SIG-M5 (cell line): ENCODE measurements around the gene CEP72.

ENCODE experiments used
- DNase-seq: peaks from one replicate; lab custom pipeline; 2025; lab: John Stamatoyannopoulos, UW

Gene CEP72

DNA sequence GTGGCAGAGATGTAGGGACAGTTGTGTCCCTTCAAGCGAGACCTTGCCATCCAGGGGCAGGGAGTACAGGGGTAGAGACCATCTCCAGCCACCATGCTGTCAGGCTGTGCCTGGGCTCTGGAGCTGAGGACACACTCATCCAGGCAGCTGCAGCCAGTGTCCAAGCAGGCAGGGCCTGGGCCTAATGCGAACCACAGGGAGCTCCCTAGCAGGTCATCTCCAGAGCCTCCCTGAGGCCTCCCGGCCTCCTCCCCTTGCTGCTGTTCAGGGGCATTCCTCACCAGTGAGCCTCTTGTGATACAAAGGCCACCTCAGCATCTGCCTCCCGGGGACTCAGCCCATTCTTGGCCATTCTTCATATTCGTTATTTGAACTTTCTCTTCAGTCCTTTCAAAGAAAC lies 46.0 kb downstream of the CEP72 start:
- no peak for DNase-seq

DNA sequence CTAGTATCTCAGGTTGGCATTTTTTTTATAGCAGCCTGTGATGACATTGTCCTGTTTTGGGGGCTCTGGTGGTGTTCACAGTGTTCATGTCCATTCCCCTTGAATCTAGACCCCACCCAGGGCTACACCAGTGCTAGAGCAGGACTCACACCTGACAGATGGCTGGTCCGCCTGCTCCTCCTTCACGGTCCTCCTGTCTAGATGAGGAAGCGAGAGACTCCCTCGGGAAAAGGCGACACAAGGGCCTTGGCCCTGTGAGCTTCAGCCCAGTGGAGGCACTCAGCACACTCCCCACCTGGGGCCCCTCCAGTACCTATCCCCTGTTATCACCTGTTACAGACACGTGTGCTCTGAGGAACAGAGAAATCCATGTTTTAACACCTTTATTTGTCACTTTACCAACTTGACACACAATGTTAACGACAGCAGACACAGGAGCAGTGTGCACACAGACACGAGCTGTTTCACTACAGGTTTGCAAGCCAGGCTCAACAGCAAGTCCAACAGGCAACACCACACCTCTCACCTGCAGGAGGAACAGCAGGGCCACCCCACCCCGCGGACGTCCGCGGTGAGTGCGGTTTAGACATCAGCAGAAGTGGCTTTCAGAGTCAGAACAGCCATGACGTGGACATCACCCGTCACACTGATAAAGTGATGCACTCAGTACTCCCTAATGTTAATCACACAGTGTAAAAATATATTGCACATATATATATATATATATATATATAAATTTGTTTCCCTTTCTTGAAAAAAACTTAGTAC lies 47.5 kb downstream of the CEP72 start:
- DNase-seq, result no peak

DNA sequence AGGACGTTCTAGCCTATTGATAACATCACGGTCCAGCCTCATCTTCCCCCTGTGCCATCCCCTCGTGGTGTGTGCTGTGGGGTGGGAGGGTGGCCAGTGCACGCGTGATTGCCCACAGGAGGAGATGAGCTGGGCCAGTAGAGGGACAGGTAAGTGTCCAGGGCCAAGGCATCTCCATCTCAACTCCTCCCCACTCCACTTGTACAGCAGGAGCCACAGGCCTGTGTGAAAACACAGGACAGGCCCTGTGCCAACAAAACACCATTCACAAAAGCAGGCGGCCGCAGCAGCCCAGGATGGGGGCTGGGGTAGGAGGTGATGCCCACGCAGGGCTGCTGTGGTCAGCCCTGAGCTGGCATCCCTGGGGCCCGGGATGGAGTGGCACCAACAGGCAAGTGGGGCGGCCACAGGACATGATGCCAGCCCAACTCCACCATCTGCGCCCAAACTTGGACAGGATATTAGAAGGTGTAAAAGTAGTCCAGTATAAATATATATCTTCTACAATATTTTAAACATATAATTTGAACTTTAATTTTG lies 48.4 kb downstream of the CEP72 start:
- no peak for DNase-seq

DNA sequence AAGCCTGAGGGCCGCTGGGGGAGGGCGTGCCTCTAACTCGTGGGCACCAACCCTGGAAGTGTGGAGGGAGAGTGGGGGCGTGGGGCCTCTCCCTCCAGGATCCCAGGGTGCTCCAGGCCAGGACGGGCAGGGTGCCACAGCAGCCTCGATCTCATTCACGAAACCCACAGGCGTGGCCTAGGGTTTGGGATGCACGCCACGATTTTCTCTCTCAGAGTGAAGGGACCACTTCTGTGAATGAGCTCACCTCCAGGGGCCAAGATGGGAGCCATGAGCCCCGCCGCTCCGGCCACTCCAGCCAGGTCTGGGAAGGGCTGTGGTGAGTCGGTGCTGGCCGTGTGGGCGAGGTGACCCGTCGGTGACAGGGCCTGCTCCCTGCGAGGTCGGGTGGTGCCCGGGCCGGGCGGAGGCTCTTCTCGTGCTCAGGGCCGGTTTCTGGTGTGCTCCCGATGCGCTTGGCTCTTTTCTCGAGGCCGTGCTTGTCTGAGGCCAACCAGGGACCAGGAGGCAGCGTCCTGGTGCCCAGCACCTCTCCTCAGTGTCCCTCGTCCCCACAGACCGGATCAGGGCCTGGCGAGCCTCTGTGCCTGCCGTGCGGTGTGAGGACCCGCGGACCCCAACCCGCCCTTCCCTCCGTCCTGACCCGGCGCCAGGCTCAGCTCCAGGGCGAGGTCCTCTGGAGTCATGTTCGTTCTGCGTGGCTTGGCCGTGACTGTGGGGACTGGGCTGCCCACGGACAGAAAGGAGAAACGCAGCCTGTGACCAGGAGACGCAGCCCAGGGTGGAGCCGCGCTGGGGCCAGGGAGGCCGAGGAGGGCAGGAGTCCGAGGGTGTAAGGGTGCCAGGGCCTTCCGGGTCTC lies 50.0 kb downstream of the CEP72 start:
- DNase-seq, result no peak

DNA sequence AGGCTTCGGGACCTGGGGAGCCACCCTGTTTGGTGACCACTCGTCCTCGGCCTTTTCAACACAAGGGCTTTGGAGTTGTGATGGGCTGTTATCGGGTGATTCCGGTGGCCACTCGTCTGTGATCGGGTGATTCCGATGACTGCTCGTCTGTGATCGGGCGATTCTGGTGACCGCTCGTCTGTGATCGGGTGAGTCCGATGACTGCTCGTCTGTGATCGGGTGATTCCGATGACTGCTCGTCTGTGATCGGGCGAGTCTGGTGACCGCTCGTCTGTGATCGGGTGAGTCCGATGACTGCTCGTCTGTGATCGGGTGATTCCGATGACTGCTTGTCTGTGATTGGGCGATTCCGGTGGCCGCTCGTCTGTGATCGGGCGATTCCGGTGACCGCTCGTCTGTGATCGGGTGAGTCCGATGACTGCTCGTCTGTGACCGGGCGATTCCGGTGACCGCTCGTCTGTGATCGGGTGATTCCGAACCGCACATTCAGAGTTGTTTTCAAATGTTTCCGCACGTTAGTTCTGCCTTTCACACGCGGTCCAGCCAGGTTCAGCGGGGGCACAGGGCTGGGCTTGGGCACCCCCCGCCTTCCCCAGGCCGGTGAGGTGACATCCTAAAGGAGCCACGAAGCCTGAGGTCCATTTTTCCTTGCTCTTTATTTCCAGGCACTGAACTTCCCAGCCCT lies 50.8 kb downstream of the CEP72 start:
- no peak for DNase-seq

DNA sequence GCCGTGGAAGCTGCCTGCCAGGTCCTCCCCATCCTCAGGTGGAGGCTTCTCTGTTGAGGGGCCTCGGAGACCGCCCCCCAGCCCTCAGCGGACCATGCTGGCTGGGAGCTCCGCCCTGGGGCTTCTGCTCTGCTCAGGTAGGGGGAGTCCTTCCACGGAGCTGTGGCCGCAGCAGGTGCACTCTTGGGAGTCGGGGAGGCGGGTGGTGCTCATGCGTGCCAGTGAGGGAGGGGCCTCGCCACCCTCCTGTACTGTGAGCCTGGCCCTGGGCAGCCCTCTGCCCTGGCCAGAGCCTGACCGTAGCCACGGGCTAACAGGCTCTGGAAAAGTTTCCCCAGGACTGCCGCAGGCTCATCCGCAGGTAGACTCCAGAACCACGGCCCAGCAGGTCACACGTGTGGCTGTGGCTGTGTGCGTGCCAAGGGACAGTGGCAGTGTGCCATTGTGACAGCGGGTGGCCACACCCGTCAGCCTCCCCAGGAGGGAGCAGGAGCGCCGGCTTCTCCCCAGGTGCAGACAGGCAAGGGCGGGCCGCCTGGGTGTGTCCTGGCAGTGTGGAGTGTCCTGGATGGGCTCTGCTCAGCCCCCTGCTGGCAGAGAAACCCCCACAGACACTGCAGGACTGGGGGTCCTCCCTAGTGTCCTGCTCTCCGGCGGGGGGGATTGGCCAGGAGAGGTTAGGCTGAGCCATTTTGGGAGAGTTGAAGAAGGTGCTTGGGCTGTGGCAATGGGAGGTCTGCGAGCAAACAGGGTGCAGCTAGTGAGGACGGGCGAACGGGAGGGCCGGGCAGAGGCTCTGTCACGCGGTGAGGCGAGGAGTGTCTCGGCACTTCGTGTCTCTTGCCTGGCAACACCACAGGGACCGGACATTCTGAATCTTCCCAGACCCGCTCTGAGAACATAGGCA lies 51.5 kb downstream of the CEP72 start:
- no peak for DNase-seq

DNA sequence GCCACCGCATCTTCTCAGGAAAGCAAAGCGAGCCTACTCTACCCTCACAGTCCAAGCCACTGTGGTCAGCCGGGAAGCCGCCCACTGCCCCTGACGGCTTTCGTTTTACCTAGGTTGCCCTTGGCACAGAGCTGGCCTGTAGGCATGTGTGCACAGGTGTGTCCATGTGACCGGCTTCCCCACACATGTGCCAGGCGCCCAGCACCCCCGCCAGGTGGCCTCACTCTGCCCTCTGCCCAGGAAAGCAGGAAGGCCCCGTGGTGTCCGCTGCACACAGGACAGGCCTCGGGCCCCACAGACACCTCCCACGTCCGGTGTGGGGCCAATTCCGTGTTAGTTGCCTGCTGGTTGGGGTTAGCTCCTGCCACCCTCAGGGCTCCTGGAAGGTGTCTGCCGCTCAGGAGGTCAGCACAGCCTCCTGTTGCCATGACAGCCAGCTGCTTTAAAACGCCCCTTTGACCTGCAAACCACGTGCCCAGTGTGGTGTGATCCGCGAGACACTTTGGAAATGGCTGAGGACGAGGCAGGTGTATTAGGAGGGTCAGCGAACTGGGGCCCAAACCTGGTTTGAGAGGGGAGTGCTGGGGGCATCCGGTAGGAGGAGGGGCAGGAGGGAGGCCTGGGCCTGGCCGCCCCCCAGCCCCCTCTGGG lies 52.3 kb downstream of the CEP72 start:
- DNase-seq, result no peak

DNA sequence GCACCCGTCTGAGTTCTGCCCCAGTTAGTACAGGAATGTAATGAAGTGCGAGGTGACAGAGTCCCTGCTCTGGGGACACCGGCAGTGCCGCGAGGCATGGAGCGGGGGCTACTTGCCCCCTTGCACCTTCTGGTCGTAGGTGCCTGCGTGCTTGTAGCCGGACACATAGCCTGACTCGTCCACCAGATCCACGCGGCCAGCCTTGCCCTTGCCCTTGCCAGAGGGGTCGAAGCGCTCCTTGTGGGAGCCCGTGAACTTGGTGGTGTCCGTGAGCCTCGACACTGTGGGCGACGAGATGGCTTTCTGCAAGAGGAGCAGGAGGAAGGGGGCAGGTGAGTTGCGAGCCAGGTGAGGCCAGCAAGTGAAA lies 52.8 kb downstream of the CEP72 start:
- no peak for DNase-seq

DNA sequence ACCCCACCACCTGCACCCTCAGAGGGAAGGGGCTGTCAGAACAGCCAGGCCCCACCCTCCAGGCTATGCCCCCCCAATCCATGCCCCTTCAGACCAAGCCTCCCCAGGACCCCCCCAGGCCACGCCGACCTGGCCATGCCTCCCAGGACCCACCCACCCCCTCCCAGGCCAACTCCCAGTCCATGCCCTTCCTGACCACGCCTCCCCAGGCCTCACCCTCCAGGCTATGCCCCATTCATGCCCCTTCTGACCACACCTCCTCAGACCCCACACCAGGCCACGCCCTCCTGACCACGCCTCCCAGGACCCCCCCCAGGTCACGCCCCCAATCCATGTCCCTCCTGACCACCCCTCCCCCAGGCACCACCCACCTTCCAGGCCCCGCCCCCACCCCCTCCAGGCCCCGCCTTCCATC lies 53.4 kb downstream of the CEP72 start:
- no peak for DNase-seq

DNA sequence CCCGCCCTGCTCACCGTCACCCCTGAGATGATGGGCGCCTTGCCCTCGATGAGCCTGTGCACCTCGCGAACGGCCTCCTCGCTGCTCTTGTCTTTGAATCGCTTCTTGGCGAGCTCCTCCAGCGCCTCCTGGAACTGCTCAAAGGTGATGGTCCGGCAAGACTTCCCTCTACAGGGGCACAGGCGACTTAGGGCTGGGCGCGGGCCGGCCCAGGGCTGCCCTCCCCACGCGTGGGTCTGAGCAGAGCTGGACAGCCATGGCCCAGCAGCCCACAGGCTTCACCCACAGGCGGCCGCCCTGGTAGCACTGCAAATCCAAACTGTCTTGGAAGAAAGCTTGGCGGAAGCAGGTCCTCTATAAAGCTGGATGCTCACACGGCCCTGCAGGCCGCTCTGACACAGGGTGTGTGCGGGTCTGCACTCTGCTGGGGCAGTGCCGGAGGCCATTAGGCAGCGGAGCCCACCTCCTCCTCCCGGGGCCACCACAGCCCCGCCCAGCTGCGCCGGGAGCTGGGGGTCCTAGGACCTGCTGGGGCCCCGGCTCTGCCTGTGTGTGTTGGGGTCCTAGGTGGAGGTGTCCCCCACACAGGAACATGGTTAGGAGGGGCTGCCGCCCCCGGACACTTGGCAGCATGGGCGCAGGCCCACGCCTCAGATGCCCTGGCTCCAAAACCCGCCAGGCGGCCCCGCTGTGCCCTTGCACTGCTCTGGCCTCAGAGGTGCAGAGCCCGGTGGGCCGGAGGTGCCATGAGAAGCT lies 54.0 kb downstream of the CEP72 start:
- DNase-seq, result no peak

DNA sequence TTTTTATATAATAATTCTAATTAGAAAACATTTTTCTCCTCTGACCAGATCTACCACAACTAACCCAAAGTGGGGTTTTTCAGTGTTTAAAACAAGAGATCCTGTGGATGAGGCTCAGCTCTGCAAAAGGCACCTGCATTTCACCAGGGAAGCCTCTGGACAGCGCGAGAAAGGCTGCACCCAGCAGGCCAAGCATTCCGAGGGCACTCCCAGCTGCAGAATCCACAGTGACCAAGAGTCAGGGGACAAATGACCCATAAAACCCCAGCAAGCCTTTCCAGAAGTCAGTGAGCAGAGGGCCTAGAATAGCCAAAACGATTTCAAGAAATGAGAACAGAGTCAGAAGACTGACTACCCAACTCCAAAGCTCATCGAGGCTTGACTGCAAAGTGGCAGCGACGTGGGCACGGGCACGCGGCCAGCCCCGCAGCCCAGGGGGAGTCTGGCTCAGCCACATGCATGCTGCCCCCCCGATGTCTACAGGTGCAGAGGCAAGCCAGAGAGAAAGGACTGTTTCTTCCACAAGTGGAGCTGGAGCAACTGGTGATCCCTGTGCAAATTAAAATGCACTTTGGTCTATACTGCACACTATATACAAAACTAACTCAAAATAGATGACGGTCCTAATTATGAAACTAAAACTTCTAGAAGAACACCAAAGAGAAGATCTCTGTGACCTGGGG lies 54.8 kb downstream of the CEP72 start:
- no peak for DNase-seq

DNA sequence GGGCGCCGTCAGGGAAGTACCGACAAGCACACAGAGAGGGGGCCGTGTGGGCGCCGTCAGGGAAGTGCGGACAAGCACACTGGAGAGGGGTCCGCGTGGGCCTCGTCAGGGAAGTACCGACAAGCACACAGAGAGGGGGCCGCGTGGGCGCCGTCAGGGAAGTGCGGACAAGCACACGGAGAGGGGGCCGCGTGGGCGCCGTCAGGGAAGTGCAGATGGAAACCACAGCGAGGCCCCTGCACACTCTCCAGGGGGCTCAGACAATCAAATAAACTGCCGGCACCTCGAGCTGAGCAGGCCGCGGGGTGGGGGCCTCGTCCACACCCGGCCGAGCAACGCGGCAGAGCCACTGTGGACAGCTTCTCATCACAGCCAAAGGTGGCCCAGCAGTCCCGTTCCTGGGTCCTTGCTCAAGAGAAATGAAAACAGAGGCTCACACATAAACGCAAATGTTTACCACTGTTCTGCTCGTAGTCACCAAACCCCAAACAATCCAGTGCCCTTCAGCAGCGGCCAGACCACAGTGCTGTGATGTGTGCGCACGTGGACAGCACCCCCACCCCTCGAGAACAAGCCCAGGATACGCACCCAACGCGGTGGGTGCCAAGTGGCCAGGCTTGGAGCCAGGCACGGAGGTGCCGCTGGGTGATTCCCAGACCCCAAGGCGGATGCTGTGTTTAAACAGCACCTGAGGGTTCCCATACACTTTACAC lies 56.3 kb downstream of the CEP72 start:
- no peak for DNase-seq

DNA sequence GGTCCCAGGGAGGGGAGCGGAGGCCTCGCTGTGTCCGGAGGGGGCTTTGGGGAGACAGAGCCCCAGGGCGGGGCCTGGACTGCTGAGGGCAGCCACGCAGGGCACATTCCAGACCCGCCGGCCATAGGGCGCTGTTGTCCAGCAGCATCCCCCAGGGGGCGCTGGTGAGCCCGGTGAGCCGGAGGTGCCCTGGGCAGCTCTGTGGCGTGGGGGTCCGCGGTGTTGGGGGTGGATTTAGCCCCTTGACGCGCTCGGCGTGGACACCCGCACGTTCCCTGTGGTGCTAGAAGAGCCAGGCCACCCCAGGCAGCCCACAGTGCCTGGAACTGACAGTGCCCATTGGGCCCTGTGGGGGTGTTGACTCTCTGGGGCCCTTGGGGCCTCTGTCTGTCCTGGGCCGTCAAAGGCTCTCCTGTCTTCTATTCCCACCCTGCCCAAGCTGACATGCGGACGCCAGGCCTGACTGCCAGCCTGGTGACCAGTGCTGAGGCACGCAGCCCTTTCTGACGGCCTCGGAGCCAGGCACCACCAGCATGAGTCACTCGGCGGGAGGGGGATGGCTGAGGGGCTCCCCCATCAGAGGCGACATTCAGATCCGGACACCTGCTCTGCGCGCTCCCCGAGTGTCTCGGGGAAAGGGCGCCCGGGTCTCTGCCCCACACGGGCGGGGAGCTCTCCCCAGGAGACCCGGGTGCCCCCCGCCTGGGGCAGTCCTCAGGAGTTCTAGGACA lies 57.1 kb downstream of the CEP72 start:
- DNase-seq, result no peak

DNA sequence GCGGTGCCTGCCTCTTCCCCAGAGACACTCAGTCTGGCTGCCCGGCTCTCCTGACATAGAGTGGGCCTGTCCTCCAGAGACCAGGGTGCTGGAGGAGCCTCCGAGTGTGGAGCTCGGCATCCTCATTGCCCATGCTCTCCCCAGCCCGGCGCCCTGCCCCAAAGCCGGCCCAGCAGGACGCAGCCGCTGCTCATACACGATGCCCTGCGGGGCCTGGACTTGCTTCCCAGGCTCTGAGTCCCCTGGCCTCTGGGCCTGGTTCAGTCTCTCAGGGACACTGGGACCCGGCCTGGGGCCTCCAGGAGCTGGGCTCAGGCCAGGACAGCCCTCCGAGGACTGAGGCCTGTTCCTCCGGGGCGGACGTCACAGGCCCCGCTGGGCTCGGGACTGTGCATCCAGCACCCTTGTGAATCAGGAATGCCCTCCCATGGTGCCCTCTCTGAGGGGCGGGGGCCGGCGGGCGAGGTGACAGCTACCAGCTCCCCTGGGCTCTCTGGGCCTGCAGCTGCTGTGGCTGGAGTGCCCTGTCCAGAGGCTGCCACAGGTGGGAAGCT lies 57.8 kb downstream of the CEP72 start:
- no peak for DNase-seq

DNA sequence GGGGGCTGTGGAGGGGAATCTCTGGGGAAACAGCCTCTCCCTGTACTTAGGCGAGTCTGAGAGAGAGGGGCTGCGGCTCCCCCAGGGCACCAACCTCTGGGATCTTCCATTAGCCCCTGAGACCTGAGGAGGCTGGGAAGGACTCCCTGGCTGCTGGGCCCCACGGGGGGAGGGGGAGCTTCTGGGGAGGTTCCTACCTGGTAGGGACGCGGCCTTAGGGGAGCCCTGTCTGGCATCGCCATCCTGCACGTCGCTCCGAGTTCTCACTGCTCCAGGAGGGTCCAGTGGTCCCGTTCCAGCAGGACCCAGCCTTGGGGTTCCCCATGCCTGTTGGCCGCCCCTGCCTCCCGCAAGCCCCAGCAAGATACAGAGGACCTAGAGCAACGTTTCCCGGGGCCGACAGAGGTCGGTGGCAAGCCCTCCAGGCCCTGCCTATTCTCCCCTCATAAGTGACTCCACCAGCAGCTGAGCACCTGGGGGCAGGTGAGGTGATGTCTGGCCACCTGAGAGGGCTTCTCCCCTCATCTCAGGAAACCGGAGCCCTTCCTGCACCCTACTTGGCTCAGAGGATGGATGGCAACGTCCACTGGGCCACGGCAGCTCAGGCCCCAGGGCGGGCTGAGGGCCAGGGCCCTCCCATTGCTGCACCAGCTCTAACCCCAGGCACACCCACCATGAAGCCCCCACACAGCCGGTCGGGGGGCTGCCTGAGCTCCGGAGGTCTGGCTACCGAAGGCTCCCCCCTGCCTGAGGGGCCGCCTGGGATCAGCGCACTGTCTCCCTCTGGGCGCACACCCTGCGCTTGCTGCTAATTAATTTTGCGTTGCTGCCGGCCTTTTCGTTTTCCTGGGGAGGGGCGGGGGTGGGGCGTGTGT lies 58.5 kb downstream of the CEP72 start:
- no peak for DNase-seq

DNA sequence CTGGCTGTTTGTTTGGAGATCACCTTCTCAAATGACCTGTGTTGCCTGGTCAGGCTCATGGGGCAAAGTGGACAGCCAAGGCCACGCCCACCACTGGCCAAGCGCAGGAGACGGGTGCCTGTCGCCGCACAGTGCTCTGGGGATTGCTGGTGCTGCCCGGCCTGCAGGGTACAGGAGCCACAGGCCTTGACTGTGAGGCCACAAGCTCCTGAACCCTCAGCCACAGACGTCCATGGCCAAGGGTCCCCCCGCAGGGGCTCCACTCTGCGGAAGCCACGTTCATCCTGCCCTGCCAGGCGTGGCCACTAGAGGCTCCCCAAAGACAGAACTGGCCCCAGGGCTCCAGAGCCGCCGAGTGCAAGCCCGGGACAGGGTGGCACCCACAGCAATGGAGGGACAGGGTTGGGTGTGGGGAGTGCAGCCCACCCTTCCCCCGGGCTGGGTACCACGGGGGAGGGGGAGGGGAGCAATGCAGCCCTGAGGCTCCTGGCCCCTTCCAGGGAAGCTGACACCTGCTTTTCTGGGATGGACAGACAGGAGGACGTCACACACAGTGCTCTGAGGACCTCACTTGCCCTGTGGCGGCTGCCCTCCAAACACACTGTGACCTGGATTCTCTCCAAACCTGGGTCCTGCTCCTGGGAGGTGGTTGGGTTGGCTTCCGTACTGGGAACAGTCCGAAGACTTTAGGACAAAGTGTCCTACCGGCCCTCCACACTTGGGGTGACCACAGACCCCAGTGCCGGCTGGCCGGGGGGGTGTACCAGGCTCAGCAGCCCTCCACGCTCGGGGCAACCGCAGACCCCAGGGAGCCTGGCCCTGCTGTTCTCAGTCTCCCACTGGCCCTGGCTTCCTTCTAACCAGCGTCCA lies 59.6 kb downstream of the CEP72 start:
- no peak for DNase-seq
